ENCODE data around the gene SWSAP1.
"Not testable (repeated sequence)": the region's sequence is repeated elsewhere in the genome, so short reads cannot be mapped to it uniquely, and the experiment has no call there.

The SWSAP1 gene

DNA sequence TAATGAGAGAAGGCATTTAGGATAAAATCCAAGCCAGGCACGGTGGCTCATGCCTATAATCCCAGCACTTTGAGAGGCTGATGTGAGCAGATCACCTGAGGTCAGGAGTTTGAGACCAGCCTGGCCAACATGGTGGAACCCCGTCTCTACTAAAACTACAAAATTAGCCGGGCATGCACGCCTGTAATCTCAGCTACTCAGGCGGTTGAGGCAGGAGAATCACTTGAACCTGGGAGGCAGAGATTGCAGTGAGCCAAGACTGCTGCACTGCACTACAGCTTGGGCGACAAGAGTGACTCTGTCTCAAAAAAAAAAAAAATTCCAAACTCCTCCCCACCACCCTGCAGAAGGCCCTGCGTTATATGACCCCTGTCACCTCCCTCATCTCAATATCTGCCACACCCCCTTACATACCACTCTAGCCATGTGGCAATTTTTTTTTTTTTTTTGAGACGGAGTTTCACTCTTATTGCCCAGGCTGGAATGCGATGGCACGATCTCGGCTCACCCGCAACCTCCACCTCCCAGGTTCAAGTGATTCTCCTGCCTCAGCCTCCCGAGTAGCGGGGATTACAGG, 4.9 kb downstream of the SWSAP1 start:
- not testable (repeated sequence) for DNase-seq

DNA sequence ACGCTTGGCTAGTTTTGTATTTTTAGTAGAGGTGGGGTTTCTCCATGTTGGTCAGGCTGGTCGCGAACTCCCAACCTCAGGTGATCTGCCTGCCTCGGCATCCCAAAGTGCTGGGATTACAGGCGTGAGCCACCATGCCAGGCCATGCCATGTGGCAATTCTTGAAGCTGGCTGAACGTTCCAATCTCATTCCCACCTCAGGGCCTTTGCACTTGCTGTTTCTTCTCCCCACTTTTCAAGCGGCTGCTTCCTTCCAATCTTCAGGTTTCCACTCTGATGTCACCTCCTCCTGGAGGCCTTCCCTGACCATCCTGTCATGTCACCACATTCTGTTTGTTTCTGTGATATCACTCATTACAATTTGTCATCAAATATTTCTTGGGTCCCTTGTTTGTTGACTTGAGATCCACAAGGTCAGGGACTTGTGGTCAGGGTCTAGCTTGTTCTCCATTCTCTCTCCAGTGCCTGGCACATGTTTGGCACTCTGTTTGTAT, 5.4 kb downstream of the SWSAP1 start:
- no peak for DNase-seq

DNA sequence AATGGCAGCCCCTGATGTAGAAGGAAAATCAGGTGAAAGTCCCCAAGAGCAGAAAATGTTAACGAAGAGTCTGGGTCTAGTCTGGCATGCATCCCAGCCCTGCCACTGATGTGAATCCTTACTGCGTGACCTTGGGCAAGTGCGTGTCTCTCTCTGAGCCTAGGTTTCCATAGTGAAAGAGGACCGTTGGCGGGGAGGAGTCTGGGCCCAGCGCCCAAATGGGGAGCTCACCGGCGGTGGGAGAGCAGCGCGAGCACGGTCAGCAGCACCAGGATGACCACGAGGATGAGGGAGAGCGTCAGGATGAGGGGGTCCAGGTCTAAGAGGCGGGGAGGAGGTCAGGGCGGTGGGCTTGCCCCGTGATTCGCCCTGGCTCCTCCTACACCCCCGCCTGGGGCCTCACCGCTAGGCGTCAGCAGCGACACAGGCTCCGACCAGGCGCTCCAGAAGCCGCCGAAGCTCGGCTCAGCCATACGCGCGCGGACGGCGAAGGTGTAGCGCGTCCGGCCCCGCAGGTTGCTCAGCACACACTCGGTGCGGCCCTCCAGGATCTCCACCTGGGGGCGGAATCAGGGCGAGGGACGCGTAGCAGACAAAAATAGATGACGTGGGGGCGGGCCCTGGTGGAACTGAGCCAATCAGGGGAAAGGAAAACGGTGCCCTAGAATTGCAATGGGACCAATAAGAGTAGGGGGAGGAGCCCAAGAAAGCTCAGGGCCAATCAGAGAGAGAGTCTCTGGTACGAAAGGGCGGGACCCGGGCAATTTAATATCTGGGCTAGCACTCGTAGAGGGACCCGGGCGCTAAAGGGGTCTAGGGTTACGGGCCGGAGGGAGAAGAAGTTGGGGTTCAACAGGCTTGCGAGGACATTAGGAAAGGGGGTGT, 6.4 kb downstream of the SWSAP1 start:
- DNase-seq, result peak; percentile 99

DNA sequence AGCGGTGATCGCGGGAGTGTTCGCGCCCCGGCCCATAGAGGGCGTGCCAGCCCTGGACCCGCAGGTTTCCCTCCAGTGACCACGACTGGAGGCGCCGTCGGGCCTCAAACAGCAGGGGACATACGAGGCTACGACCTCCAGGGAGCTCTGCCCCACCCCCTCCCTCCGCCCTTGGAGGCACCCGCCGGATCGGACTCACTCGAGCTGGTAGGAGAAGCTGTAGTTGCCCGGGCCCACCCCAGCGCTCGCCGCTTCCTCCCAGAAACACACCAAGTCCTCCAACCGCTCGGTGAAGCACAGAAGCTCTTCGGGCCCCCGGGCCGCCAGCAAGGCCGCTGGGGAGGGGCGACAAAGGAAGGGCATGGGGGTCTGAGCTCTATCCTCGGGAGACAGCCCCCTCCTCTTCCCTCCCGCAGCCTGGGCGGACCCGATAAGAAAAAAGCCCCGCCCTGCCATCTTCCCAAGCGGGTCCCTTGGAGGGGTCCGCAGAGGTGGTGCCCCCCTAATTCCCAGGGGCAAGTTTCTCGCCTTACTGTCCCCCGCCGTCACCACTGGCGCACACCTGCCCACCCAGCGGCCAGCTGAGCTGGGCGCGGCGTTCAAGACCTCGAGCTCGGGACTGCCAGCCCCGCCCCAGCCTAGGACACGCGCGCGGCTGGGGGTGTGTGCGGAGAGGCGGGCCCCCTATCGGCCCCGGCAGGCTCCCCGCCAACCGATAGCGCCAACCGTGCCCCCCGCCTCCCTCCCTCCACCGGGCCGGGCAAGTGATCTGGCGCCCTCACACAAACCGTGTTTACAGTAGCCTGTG, 8.6 kb downstream of the SWSAP1 start:
- DNase-seq, result peak; percentile 58

DNA sequence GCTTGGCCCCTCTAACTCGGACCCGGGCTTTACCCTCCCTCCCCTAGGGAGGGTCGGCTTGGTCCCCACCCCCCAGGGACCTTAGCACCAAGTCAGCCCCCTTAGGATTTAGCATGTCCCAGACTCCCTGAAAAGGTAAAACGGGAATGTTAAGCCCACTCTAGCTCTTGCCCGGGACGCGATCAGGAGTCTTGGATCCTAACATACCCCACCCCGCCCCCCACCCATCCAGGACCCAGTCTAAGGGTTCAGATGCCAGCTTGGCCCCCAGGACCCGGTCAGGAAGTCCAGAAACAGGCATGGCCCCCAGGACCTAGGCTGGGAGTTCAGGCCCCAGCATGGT, 9.2 kb downstream of the SWSAP1 start:
- DNase-seq, result no peak

DNA sequence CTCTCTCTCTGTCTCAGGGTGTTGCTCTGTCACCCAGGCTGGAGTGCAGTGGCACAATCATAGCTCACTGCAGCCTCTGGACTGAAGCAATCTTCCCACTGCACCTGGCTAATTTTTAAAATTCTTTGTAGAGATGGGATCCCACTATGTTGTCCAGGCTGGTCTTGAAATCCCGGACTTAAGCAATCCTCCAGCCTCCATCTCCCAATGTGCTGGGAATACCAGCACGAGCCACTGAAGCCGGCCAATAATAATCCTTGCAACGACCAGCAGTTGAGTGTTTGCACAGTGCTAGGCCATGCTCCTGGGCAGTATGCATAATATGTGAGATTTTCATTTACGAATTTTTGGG, 10.3 kb downstream of the SWSAP1 start:
- DNase-seq, result no peak

DNA sequence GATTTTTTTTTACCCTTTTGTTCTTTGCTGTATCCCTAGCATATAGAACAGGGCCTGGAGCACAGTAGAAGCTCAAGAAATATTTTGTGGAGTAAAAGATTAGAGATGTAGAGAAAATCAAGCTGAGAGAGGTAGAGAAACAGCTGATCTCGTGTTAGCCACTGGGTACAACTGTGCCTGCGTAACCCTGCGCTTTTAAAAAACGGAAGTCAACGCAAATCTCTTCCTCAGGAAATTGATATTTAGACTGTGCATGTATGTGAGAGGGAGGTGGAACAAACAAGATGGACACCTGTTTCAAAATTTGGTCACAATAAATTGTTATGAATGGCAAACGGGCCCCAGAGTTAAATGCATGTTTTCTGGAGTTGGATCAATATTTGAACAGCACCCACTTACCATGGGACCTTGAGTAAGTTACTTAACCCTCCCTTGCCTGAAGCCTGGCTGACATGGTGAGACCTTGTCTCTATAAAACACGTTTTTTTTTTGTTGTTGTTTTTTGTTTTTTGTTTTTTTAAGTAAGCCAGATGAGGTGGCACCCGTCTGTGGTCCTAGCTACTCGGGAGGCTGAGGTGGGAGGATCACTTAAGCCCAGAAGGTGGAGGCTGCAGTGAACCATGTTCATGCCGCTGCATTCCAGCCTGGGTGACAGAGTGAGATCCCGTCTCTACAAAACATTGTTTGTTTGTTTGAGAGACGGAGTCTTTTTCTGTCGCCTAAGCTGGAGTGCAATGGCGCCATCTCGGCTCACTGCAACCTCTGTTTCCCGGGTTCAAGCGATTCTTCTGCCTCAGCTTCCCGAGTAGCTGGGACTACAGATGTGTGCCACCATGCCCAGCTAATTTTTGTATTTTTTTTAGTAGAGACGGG, 12.9 kb downstream of the SWSAP1 start:
- DNase-seq, result no peak

DNA sequence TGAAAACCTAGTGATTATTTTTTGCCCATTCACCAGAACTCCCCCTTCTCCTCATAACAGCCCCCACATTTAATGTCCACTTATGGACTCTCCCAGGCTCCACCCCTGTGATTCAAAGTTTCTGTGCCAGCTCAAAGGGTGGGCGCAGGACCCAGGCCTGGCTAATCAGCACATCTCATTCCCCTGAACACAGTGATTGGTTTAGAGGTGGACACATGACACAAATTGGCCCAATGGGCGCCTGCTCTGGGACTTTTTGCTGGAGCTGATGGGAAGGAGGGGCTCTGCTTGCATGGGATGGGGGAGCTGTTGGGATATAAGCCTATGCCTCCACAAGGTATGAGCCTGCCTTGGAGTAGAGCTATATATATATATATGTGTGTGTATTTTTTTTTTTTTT, 15.9 kb downstream of the SWSAP1 start:
- DNase-seq, result no peak

DNA sequence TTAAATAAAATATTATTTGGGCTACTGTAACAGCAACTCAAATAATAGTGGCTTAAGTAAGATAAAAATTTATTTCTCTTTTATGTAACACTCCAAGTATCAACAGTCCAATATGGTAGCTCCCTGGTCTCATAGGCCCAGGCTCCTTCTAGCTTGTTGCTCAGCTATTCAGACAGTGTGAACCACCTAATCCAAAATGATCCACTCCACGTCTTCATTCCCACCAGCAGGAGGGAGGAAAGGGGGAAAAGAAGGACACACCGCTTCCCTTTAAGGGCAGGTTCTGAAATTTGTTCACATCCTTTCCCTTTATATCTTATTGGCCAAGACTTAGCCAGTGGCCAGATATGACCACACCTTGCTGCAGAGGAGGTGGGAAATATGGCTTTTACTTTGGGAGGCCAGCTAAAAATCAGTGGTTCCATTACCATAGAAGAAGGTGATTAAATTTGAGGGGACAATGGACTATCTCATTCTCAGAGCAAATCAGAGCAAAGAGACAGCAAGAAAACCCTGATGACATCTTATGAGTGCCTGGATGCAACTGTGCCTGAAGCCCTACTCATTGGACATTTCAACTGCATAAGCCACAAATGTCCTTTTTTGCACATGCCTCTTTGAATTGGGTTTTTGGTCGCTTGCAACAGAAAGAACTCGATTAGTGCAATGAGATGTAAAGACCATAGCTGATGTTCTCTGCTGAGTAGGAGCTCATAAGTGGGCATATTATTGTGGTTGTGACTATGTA, 16.6 kb downstream of the SWSAP1 start:
- peak; percentile 33 for DNase-seq

DNA sequence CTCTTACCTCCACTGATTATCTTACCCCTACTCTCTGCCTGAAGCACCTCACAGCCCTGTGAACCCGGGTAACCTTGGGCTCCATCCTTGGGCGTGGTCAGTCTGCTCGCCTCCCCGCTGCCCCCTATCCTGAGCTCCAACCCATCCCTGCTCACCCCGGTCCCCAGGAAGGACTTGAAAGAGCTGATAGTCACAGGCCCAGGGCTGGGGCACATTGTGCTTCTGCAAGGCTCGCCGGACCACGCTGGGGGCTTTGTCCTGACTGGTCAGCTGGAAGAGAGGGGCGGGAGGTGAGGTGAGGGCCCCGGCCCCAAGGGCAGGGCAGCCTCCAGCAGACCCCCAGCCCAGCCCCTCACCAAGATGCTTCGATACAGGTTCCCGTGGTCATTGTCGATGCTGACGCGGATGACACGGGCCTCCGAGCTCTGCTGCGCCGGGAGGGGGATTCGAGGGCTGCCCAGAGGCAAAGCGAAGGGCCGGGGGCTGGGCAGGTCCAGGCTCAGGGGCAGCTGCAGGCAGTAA, 22.7 kb downstream of the SWSAP1 start:
- DNase-seq, result no peak

DNA sequence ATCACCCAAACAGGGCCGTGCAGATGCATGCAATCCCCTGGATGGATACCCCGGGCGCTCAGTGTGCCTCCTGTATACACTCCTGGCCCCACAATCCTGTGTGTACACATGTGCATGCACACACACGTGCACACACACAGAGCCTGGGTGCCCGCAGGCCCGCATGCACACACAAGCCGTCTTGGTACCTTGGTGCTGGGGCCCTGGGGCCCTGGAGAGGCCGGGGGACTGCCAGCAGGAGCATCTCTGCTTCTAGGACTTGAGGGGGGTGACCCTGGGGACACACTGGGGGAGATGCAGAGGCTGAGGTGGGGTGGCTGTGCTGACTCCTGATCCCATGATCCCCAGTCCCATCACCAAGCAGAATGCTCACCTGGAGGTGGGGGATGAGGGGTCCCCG, 25.2 kb downstream of the SWSAP1 start:
- no peak for DNase-seq

DNA sequence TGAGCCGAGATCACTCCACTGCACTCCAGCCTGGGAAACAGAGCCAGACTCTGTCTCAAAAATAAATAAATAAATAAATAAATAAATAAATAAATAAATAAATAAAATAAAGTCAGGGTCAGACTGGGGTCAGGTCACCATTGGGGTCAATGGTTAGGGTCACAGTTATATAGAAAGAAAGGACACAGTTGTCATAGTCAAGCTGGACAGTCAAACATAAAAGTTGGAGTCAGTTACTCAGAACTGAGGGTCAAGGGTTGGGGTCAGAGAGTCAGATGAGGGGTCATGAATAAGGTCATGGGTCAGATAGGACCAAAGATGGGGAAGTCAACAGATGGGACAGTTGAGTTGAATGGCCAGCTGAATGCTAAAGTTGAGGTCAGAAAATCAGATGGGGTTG, 26.3 kb downstream of the SWSAP1 start:
- no peak for DNase-seq

DNA sequence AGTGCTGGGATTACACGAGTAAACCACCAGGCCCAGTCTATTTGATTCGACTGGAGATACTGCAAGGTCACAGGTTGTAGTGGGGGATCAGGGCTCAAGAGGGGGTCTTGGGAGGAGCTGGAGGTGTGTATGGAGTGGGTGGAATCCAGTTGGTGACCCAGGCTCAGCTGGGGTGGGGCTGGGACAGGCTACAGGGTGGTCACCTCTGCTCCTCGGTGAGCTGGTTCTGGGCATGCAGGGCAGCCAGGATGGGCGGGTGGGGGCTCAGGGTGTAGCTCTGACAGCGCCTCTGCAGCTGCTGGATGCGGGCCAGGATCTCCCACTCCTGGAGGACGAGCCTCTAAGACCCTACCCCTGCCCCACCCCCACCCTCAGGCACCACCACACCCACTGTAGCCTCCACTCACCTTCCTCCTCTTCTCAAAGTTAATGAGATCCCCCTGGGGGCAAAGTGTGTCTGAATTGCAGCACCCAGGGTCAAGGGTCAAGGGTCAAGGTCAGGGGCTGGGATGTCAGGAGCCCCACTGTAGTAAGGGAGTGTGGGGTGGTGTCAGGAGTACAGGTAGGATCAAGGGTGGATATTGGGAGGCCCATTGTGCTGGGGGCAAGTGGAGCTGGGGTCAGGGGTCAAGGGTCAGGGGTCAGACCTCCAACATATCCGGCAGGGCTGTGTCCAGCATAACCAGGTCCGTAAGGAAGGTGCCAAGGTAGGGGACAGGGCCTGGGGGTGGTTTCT, 27.5 kb downstream of the SWSAP1 start:
- DNase-seq, result no peak

DNA sequence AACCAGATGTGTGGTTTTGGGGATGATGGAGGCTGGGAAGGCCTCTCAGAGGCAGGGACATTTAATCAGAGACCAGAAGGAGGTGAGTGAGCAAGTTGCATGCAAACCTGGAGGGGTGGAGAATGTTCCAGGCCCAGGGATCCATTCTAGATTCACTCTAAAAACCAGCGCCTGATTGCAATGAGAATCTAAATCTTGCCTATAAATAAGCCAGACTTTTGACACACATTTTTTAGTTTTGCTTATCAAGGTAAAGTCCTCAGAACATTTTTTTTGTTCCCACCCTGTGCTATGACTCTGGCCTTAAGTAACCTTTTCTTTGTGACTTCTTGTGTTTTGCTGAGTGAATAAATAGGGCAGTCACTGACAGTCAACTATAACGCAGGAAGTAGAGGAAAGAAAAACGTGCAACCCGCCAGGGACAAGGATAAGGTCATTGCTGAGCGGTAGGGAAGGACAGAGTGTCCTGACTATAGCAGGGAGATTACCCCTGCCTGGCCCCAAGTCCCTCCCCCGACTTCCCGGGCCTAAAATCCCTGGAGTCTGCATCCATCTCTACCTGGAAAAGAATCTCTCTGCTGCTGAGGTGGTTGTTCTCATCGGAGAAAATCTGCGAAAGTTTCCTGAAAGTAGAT, 30.2 kb downstream of the SWSAP1 start:
- DNase-seq, result no peak

DNA sequence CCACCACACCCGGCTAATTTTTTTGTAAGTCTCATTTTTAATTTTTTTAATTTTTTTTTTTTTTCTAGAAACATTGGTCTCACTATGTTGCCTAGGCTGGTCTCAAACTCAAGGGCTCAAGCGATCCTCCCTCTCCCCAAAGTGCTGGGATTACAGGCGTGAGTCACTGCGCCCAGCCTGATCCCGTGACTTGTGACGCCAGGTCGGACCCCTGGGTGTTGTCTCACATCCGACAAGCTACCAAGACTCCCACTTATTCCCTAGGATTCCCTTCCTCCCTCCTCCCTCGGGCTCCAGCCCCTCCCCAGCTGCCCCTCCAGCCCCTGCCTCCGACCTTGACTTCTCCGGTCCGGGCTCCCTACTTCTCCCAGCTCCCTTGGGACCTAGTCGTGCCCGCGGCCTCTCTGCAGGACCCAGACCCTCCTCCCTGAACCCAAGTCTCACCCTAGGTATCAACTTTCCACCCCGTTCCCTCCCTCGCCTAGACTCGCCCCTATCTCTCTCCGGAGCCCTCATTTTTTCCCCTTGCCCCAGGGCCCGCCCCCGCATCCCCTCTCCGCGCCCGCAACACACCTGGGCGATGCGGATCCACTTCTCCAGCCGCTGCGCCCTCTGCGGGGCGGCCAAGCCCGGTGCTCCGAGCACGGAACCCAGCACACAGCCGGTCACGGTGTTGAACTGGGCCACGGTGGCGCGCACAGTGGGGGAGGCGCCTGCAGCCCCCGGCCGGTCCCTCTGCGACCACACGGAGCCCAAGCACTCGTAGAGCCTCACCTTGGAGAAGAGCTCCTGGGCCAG, 31.6 kb downstream of the SWSAP1 start:
- peak; percentile 42 for DNase-seq

DNA sequence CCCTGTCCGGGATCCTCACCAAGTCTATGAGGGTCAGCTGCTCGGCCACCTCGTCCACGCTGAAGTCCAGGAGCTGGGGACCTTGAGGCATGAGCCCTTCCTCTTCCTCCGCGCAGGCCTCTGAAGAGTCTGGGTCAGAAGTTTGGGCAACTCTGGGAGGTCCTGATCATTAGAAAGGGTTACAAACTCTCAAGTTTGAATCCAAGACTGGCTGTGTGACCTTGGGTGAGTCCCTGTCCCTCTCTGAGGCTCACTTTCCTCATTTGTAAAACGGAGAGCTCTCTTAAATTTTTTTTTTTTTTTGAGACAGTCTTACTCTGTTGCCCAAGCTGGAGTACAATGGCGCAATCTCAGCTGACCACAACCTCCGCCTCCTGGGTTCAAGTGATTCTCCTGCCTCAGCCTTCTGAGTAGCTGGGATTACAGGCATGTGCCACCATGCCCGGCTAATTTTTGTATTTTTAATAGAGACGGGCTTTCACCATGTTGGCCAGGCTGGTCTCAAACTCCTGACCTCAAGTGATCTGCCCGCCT, 32.3 kb downstream of the SWSAP1 start:
- not testable (repeated sequence) for DNase-seq

DNA sequence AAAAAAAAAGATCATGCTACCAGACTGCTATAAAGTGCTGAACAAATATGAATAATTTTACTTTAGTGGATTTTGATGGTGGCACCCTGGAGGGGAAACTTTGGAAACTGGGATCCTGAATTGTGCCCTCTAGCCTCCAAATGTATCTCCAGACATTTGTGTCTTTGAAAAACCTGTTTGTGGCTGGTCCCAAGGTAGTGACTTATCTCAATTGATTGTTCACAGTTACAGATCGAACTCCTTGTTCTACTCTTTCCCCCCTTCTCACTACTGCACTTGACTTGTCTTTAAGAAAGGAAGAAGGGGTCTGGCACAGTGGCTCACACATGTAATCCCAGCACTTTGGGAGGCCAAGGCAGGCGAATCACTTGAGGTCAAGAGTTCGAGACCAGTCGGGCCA, 34.1 kb downstream of the SWSAP1 start:
- no peak for DNase-seq

DNA sequence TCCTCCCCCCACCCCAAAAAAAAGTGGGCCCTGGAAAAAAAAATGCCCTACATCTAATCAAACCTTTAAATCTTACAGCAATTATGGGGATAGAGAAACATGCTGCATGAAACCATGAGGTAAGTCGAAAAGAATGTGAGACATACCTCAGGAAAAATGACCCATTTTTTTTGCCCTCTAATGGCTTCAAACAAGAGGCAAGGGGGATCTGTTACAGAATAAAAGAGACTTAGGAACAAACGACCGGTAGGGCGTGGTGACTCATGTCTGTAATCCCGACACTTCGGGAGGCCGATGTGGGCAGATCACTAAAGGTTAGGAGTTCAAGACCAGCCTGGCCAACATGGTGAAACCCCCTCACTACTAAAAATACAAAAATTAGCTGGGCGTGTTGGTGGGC, 36.2 kb downstream of the SWSAP1 start:
- DNase-seq, result no peak

DNA sequence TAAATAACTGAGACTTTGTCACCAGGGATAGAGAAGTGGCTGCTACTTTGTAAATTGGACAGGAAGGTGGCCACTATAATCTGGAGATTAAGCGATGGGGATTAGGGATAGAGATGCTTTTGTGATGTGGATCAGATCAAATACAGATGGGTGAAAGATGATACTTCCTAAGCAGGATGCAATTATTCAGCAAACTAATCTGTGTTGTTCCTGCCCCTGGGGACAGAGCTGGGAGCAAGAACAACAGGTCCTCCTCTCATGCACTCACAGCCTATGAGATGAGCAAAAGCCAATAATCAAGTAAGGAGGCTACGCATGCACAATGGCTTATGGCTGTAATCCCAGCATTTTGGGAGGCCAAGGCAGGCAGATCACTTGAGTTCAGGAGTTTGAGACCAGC, 40.1 kb downstream of the SWSAP1 start:
- peak; percentile 83 for DNase-seq

Measured in NCI-H69 (cell line).